T47D (cell line): ENCODE data around the gene APOL1.
"Not testable (repeated sequence)": the region's sequence is repeated elsewhere in the genome, so short reads cannot be mapped to it uniquely, and the experiment has no call there.

Experiments
- DNase-seq, 2 experiments: peaks; one replicate each; pipeline versions ENCODE4 v3.0.0 to v3.0.0-alpha.2; 2011 to 2012; ENCODE audit warnings: low read depth in 1 of 2, low spot score in 1 of 2
- JUND ChIP-seq: IDR thresholded peaks from 2 replicates; pipeline ENCODE4 v1.6.1; 2012; ENCODE audit warnings: low read depth
- in situ Hi-C: cut with HindIII; loops from 2 replicates; pipeline ENCODE4 v1.10.0; 2016; ENCODE audit warnings: low sequenced_read_pairs, low pct_unique_long_range_greater_than_20kb

Gene APOL1

GRCh38 chr22:36256478-36256877 lies 3.5 kb downstream of the APOL1 start:
- no peak for TF ChIP-seq JUND
- in situ Hi-C loops: no loop called here
- no peak for DNase-seq

- no peak for TF ChIP-seq JUND
- in situ Hi-C loops: no loop called here
Observed at GRCh38 chr22:36257308-36257707, 4.4 kb downstream of the APOL1 start.

GRCh38 chr22:36257948-36258670 lies 5.2 kb downstream of the APOL1 start:
- DNase-seq: no peak
- TF ChIP-seq JUND: no peak
- in situ Hi-C loops: no loop called here

More at GRCh38 chr22:36257308-36257707, 4.4 kb downstream of the APOL1 start:
- DNase-seq: no peak

GRCh38 chr22:36258701-36259614 lies 6.0 kb downstream of the APOL1 start:
- in situ Hi-C loops: no loop called here
- DNase-seq: peak in 1 of 2 experiments; percentile 20
- no peak for TF ChIP-seq JUND

GRCh38 chr22:36259615-36260300 lies 6.8 kb downstream of the APOL1 start:
- in situ Hi-C loops: no loop called here
- no peak for TF ChIP-seq JUND
- no peak for DNase-seq

- in situ Hi-C loops, DNase-seq: not testable (repeated sequence)
Observed at GRCh38 chr22:36261675-36262074, 8.7 kb downstream of the APOL1 start.

- DNase-seq, in situ Hi-C loops: not testable (repeated sequence)
Observed at GRCh38 chr22:36262307-36262706, 9.4 kb downstream of the APOL1 start.

GRCh38 chr22:36263216-36263673 lies 10.3 kb downstream of the APOL1 start:
- in situ Hi-C loops, DNase-seq: not testable (repeated sequence)

- in situ Hi-C loops, DNase-seq: not testable (repeated sequence)
Observed at GRCh38 chr22:36263886-36264664, 11.1 kb downstream of the APOL1 start.

GRCh38 chr22:36267058-36267457 lies 14.1 kb downstream of the APOL1 start:
- in situ Hi-C loops: no loop called here
- no peak for DNase-seq
- TF ChIP-seq JUND: no peak

- TF ChIP-seq JUND: no peak
- in situ Hi-C loops: no loop called here
- no peak for DNase-seq
Observed at GRCh38 chr22:36267896-36268485, 15.1 kb downstream of the APOL1 start.

- in situ Hi-C loops: not testable (repeated sequence)
Observed at GRCh38 chr22:36271231-36271630, 18.3 kb downstream of the APOL1 start.

GRCh38 chr22:36271951-36272350 lies 19.0 kb downstream of the APOL1 start:
- in situ Hi-C loops, DNase-seq: not testable (repeated sequence)

More at GRCh38 chr22:36271231-36271630, 18.3 kb downstream of the APOL1 start:
- not testable (repeated sequence) for DNase-seq
